ENCODE data around the gene GATM. TPM values are rescaled to one million over a fixed set of nuclear protein-coding genes. Genes with fewer than 3 reads are reported as not detected.
A peak's percentile ranks its signal among the peaks of the same experiment; 100 is the strongest.

Gene GATM, protein sequence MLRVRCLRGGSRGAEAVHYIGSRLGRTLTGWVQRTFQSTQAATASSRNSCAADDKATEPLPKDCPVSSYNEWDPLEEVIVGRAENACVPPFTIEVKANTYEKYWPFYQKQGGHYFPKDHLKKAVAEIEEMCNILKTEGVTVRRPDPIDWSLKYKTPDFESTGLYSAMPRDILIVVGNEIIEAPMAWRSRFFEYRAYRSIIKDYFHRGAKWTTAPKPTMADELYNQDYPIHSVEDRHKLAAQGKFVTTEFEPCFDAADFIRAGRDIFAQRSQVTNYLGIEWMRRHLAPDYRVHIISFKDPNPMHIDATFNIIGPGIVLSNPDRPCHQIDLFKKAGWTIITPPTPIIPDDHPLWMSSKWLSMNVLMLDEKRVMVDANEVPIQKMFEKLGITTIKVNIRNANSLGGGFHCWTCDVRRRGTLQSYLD
- total RNA-seq, result 150 TPM

DNA sequence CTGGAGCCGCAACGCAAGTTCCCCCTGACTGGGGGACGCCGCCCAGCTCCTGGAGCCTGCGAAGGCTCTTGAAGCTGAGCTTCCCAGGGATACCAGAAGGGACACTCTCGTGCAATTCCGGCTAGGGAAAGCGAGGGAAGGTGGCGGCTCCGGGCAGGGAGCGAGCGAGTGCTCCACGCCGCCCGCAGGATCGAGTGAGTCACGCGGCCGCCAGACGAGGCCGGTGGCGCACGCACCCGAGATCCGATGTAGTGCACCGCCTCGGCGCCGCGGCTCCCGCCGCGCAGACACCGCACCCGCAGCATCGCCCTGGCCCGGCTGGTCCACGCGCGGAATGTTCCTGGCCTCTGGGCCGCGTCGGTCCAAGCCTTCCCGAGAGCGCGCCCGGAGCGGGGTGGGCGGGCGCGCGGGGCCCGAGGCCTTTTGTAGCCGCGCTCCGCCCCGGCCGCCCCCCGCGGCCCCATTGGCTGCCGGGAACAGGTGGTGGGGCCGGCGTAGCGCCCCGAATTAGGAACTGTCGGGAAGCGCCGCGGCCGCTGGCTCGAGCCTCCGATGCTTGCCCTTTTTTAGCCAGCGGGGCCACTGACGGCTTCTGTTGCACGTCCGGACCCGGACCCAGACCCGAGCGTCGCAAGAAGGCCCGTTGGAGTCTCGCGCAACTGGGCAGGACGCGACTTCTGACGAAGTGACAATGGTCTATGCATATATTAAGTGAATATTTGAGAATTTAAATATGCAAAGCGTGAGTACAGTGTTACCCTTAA lies at the start of gene GATM:
Gene GATM, minus strand, starts transcription at position 396 of the 764 bp plus-strand sequence. Its CDS starts 91 bp downstream, at position 305.
- peak; percentile 83 for DNase-seq

GRCh38 chr15:45427085-45427484 lies 48.7 kb upstream of the GATM start:
- no peak for DNase-seq

- no peak for DNase-seq
These were observed 46.8 kb upstream of the GATM start for GRCh38 chr15:45425135-45425534.

DNA sequence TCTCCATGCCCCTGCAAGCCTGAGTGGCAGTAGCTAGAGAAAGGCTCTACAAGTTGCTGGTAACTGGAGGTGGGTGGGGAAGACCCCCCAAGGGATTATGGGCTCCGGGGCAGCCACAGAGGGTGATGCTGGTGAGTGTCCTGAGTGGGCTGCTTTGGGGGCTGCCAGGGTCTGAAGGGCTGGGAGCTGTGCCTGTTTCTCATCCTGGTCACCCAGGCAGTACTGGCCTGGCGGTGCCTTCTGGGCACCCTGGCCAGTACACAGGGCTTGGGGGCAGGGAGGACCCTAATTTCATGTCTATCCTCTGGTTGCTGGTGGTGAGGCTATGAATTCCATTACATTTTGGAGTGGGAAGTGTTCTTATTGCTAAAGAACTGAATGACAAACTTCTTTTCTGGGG lies 46.1 kb upstream of the GATM start:
- no peak for DNase-seq

DNA sequence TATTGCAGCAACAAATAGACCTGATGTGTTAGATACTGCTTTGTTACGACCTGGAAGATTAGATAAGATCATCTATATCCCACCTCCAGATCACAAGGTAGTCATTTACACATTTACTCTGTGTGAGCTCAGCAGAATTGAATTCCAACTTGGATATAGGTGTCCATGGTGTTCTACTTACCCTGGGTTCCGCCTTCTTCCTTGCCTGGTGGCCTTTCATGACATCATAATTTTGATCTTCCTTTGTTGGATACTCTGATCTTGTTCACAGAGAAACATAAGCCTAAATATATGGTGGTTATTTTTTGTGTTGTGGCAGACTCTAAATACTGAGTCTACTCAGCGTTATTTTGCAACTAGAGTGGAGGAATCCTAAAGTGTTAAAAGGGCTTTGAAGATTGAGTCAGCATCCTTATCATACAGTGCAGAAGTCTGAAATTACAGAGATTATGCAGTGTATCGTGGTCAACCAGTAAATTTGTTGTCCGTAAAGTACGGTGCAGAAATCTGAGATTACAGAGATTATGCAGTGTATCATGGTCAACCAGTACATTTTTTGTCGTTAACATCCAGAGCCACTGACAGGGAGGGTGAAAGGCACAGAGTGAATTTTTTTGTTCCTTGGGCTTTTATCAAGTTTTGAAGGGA lies 39.1 kb upstream of the GATM start:
- no peak for DNase-seq

GRCh38 chr15:45414215-45414885 lies 36.0 kb upstream of the GATM start:
- DNase-seq, result no peak

- DNase-seq, result no peak
These were observed 31.3 kb upstream of the GATM start for GRCh38 chr15:45409596-45409995.

GRCh38 chr15:45407786-45408185 lies 29.4 kb upstream of the GATM start:
- no peak for DNase-seq

GRCh38 chr15:45402955-45403877 lies 24.9 kb upstream of the GATM start:
- DNase-seq, result no peak

DNA sequence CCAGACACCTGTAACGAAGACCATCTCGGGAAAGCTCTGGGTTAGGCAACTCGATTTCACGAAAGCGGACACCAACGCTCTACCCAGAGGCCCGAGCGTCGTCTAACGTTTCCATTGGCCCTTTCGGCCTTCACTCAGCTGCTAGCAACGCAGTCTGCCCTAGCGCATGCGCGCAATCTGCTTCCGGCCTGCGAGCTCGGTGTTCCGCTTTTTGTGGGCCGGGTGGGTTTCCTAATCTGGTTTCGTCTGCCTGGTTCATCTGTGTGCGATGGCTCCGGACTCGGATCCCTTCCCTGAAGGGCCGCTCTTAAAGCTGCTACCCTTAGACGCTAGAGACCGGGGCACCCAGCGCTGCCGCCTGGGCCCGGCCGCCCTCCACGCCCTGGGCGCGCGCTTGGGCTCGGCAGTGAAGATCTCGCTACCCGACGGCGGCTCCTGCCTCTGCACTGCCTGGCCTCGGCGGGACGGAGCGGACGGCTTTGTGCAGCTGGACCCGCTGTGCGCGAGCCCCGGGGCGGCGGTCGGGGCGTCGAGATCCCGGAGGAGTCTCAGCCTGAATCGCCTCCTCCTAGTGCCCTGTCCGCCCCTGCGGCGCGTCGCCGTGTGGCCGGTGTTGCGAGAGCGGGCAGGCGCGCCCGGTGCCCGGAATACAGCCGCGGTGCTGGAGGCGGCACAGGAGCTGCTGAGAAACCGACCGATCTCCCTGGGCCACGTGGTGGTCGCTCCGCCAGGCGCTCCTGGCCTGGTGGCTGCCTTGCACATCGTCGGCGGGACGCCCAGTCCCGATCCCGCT lies 24.0 kb upstream of the GATM start:
- peak; percentile 93 for DNase-seq

- DNase-seq, result no peak
These were observed 23.4 kb upstream of the GATM start for GRCh38 chr15:45401665-45402161.

- no peak for DNase-seq
These were observed 21.3 kb upstream of the GATM start for GRCh38 chr15:45399381-45400212.

GRCh38 chr15:45397116-45397665 lies 18.8 kb upstream of the GATM start:
- DNase-seq, result no peak

DNA sequence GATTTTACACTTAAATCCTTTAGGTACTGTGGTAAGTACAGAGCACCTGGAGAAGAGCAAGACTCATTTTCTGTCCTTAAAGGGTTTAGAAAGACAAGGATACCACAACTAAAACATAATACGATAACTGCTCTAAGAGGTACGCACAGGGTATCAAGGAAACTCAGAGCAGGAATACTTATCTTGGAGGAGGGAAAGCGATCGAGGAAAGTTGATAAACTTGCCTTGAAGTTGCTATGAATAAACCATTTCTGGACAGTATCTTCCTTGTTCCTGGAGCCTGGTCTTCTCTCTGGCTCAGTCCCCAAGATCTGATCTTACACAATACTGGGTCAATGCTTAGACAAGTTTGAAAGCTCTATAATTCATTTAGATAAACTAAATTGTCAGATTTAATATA lies 17.6 kb upstream of the GATM start:
- no peak for DNase-seq

DNA sequence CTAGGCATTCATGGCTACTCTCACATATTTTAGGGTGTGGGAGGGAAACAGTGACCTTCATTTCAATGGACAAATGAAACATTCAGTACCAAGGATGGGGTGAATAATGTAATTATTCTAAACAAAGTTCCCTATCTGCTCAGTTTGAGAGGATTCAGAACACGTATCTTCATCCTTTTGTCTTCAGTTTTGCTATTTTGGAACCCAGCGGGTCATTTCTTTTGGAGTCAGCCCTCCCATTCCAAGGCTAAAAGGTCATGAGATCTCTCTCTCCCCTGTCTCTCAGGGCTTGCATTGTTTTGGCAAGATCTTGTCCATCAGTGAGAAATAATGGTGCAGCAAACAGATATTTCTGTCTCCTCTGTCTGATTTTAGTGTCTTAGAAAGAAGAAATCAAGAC lies 16.3 kb upstream of the GATM start:
- DNase-seq, result no peak

GRCh38 chr15:45393851-45394250 lies 15.5 kb upstream of the GATM start:
- no peak for DNase-seq

- DNase-seq, result no peak
These were observed 14.2 kb upstream of the GATM start for GRCh38 chr15:45392584-45392855.

- no peak for DNase-seq
These were observed 13.6 kb upstream of the GATM start for GRCh38 chr15:45391746-45392583.

Measured in occipital lobe (tissue), 2 donors.